ENCODE data around the gene TGFB3. TPM values are rescaled to one million over a fixed set of nuclear protein-coding genes. Genes with fewer than 3 reads are reported as not detected.

The TGFB3 gene
- total and polyA plus RNA-seq, 4 donors: 2.1 to 5.8 (median 3.2) TPM

- Histone ChIP-seq H3K27ac (ENCODE audit: low read depth in 1 of 2, low read length in 2 of 2) (peak overlapping the region; percentile 68 to 84), H3K27me3 (ENCODE audit: control insufficient read depth in 4 of 4, insufficient read depth in 4 of 4, low read length in 3 of 4) (no peaks in the 10 kb centered on the region), H3K4me3 (ENCODE audit: low read depth in 1 of 3, low read length in 3 of 3) (no peak overlapping the region), H3K9ac (ENCODE audit: low read depth in 1 of 2, low read length in 2 of 2) (no peak overlapping the region), H3K36me3 (ENCODE audit: control insufficient read depth in 4 of 4, insufficient read depth in 3 of 4, low read depth in 1 of 4, low read length in 3 of 4) (peaks cover 0 to 21% (median 9%) of the 10 kb centered on the region in 4 donors), H3K4me1 (ENCODE audit: control insufficient read depth in 4 of 4, insufficient read depth in 4 of 4, low read length in 3 of 4) (peaks cover 8 to 34% (median 14%) of the 10 kb centered on the region in 4 donors), H3K9me3 (ENCODE audit: control insufficient read depth in 4 of 4, low read length in 3 of 4) (no peaks in the 10 kb centered on the region)
- no peak for DNase-seq (ENCODE audit: low spot score)
- TF ChIP-seq NR2F2 (IDR thresholded peaks at IDR 0.05): no peak
- no peak for TF ChIP-seq YY1 (IDR thresholded peaks at IDR 0.05)
- no peak for TF ChIP-seq CTCF (IDR thresholded peaks at IDR 0.05; ENCODE audit: low read depth, low read length, missing input control)
- no peak for TF ChIP-seq GABPA (IDR thresholded peaks at IDR 0.05 in 1 of 2, conservative IDR thresholded peaks at IDR 0.05 in 1 of 2)
- no peak for TF ChIP-seq EGR1 (IDR thresholded peaks at IDR 0.05; ENCODE audit: low read depth in 2 of 2)
- no peak for TF ChIP-seq SP1 (IDR thresholded peaks at IDR 0.05)
- no peak for TF ChIP-seq HNF4A (conservative IDR thresholded peaks at IDR 0.05)
- no peak for TF ChIP-seq MAX (IDR thresholded peaks at IDR 0.05)
- no peak for TF ChIP-seq REST (IDR thresholded peaks at IDR 0.05)
- no peak for TF ChIP-seq ZBTB33 (IDR thresholded peaks at IDR 0.05)
- TF ChIP-seq FOXA1 (IDR thresholded peaks at IDR 0.05): no peak
- TF ChIP-seq HNF4G (IDR thresholded peaks at IDR 0.05): no peak
- no peak for TF ChIP-seq RXRA (IDR thresholded peaks at IDR 0.05)
- no peak for TF ChIP-seq FOXA2 (IDR thresholded peaks at IDR 0.05)
- TF ChIP-seq JUND (IDR thresholded peaks at IDR 0.05): no peak
- TF ChIP-seq TAF1 (conservative IDR thresholded peaks at IDR 0.05): no peak
- TF ChIP-seq ATF3 (IDR thresholded peaks at IDR 0.05): no peak
- no peak for TF ChIP-seq RAD21 (IDR thresholded peaks at IDR 0.05)
- 98% methylated on average over 4 of the region's 4 CpGs for WGBS
These were observed 8.5 kb upstream of the TGFB3 start for GRCh38 chr14:75990297-75990696.

Data from liver (tissue), 9 donors.